GM12875 (cell line): ENCODE results near the gene CD33.

ENCODE experiments used
- H3K4me3 ChIP-seq: one replicate; pipeline ENCODE4 v1.5.1; 2011; ENCODE audit warnings: low read depth, low read length, control low read depth
- CTCF ChIP-seq: IDR thresholded peaks from 2 replicates; pipeline ENCODE4 v1.5.1; 2011; ENCODE audit warnings: low read depth, mild to moderate bottlenecking, control low read depth, inconsistent platforms, low read length, moderate library complexity, borderline replicate concordance; ENCODE audit not compliant: insufficient read depth

Gene CD33

DNA sequence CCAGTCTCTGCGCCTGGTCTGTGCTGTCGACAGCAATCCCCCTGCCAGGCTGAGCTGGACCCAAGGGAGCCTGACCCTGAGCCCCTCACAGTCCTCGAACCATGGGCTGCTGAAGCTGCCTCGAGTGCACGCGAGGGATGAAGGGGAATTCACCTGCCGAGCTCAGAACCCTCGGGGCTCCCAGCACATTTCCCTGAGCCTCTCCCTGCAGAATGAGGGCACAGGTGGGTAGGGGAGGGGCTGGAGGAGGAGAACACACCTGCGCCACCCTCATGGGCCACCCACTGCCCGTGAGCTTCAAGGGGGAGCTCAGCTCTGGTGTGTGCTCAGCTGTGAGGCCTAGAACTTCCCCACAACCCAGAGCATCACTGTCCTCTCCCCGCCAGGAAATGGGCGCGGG is 38.6 kb upstream of the CD33 start:
- H3K4me3 ChIP-seq, result no peak overlapping the region
- TF ChIP-seq CTCF, result no peak

DNA sequence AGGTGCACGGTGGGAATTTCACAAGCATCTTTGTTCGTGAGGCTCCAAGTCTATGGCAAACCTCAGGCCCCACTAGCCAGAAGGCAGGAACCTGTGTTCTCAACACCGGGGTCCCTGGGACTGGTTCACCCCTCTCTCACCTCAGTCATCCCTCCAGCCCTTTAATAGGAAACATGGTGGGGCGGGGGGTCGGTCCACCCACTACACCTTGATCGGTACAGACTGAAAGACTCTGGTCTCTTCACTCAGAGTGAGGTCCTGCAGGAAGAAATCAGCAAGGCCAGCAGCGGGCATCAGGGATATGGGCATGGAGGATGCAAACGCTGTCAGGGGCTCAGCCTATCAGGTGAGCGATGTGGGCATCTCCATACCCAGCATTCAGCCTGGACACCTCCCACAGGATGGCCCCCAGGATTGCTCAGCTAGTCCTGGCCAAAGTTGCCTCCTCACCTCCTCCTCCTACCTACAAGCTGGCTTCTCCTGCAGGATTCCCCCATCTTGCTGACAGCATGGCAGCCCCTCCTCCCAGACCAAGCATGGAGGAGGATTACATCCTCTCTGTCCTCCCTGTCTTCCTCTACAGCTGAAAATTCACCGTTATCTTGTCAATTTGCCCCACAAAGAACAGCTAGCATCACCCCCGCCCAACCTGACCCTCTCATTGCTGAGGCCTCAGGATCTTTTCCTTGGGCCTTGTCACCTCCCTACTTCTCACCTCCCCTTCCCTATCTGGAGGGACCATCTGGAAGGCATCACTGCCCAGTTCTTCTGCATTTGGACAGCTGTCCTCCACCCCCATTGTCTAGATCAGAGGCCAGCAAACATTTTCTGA is 37.3 kb upstream of the CD33 start:
- TF ChIP-seq CTCF, result no peak
- H3K4me3 ChIP-seq, result no peak overlapping the region

GRCh38 chr19:51188227-51188559 is 36.7 kb upstream of the CD33 start:
- TF ChIP-seq CTCF, result no peak
- H3K4me3 ChIP-seq, result no peak overlapping the region

- no peak overlapping the region for H3K4me3 ChIP-seq
- TF ChIP-seq CTCF, result no peak
Observed at GRCh38 chr19:51192689-51193088, 32.2 kb upstream of the CD33 start.

- TF ChIP-seq CTCF, result no peak
- no peak overlapping the region for H3K4me3 ChIP-seq
Observed at GRCh38 chr19:51194527-51195315, 30.2 kb upstream of the CD33 start.

GRCh38 chr19:51195316-51195586 is 29.6 kb upstream of the CD33 start:
- H3K4me3 ChIP-seq, result no peak overlapping the region
- TF ChIP-seq CTCF, result no peak

GRCh38 chr19:51195616-51196015 is 29.3 kb upstream of the CD33 start:
- no peak overlapping the region for H3K4me3 ChIP-seq
- TF ChIP-seq CTCF, result no peak
